Mesothelial cell of epicardium (in vitro differentiated cells): ENCODE results near the gene LIN52. TPM values are rescaled to one million over a fixed set of nuclear protein-coding genes. Genes with fewer than 3 reads are reported as not detected.
"Not testable (repeated sequence)": the region's sequence is repeated elsewhere in the genome, so short reads cannot be mapped to it uniquely, and the experiment has no call there.

Experiments
- DNase-seq, 2 experiments: peaks; one replicate each; pipeline ENCODE4 v3.0.0; 2021; ENCODE audit warnings: low spot score in 2 of 2; ENCODE audit not compliant: unreplicated experiment in 2 of 2
- H3K27ac Mint-ChIP-seq: 2 replicates; pipeline ENCODE4 v1.8.0; 2021; ENCODE audit warnings: mixed read lengths
- H3K27me3 Mint-ChIP-seq: 2 replicates; pipeline ENCODE4 v1.8.0; 2021; ENCODE audit warnings: low read depth, mixed read lengths
- H3K36me3 Mint-ChIP-seq: 2 replicates; pipeline ENCODE4 v1.8.0; 2021; ENCODE audit warnings: mixed read lengths
- H3K4me1 Mint-ChIP-seq: 2 replicates; pipeline ENCODE4 v1.8.0; 2021; ENCODE audit warnings: mixed read lengths
- H3K4me3 Mint-ChIP-seq: 2 replicates; pipeline ENCODE4 v1.8.0; 2021; ENCODE audit warnings: mild to moderate bottlenecking, moderate library complexity, mixed read lengths
- H3K9me3 Mint-ChIP-seq: 2 replicates; pipeline ENCODE4 v1.8.0; 2021; ENCODE audit warnings: mixed read lengths
- CTCF ChIP-seq: fragments of 200-600 bp; sonication (generic); IDR thresholded peaks from one replicate; pipeline ENCODE4 v1.5.0; 2021; ENCODE audit warnings: antibody characterized with exemption; ENCODE audit not compliant: unreplicated experiment
- total RNA-seq: library from RNA; stranded (reverse); gene quantifications from 3 replicates; pipeline ENCODE4 v1.2.1, GENCODE V29; 2021

LIN52 gene
- total RNA-seq, 1 donor from 2014 or later = 11.4 TPM

- H3K4me3 Mint-ChIP-seq = no peak overlapping the region
- H3K36me3 Mint-ChIP-seq = peaks cover 20% of the 10 kb centered on the region
- no peak for DNase-seq
- no peak overlapping the region for H3K27ac Mint-ChIP-seq
- no peak for TF ChIP-seq CTCF
- no peaks in the 10 kb centered on the region for H3K9me3 Mint-ChIP-seq
- no peaks in the 10 kb centered on the region for H3K4me1 Mint-ChIP-seq
- no peaks in the 10 kb centered on the region for H3K27me3 Mint-ChIP-seq
Observed at GRCh38 chr14:74109369-74109768, 24.6 kb downstream of the LIN52 start.

- not testable (repeated sequence) for H3K27me3 Mint-ChIP-seq, H3K27ac Mint-ChIP-seq, H3K4me3 Mint-ChIP-seq, H3K9me3 Mint-ChIP-seq, H3K4me1 Mint-ChIP-seq, DNase-seq
- peak; percentile 23 for TF ChIP-seq CTCF
- peaks cover 16% of the 10 kb centered on the region for H3K36me3 Mint-ChIP-seq
Observed at GRCh38 chr14:74111395-74112216, 26.9 kb downstream of the LIN52 start.

- H3K4me1 Mint-ChIP-seq, DNase-seq, H3K9me3 Mint-ChIP-seq, H3K4me3 Mint-ChIP-seq, H3K27ac Mint-ChIP-seq, H3K27me3 Mint-ChIP-seq: not testable (repeated sequence)
- peaks cover 12% of the 10 kb centered on the region for H3K36me3 Mint-ChIP-seq
Observed at GRCh38 chr14:74125487-74125886, 40.7 kb downstream of the LIN52 start.

GRCh38 chr14:74126315-74127013, 41.7 kb downstream of the LIN52 start:
- no peak for DNase-seq
- Mint-ChIP-seq H3K4me1 (no peaks in the 10 kb centered on the region), H3K4me3 (no peak overlapping the region), H3K36me3 (peaks cover 9% of the 10 kb centered on the region), H3K27me3 (peaks cover 1% of the 10 kb centered on the region), H3K9me3 (no peaks in the 10 kb centered on the region), H3K27ac (no peak overlapping the region)
- no peak for TF ChIP-seq CTCF

GRCh38 chr14:74127634-74128033, 42.9 kb downstream of the LIN52 start:
- DNase-seq = no peak
- TF ChIP-seq CTCF = no peak
- H3K4me3 Mint-ChIP-seq = no peak overlapping the region
- H3K27me3 Mint-ChIP-seq = peaks cover 4% of the 10 kb centered on the region
- no peaks in the 10 kb centered on the region for H3K9me3 Mint-ChIP-seq
- H3K27ac Mint-ChIP-seq = no peak overlapping the region
- peaks cover 9% of the 10 kb centered on the region for H3K36me3 Mint-ChIP-seq
- H3K4me1 Mint-ChIP-seq = no peaks in the 10 kb centered on the region

GRCh38 chr14:74133833-74134481, 49.2 kb downstream of the LIN52 start:
- Mint-ChIP-seq H3K36me3 (no peaks in the 10 kb centered on the region), H3K27me3 (peaks cover 2% of the 10 kb centered on the region), H3K9me3 (no peaks in the 10 kb centered on the region), H3K27ac (no peak overlapping the region), H3K4me1 (peaks cover 13% of the 10 kb centered on the region), H3K4me3 (no peak overlapping the region)
- TF ChIP-seq CTCF = no peak
- DNase-seq = no peak
